Effector CD4-positive, alpha-beta T cell (primary cell): ENCODE data around the gene TXNRD1.
"Not testable (repeated sequence)": the region's sequence is repeated elsewhere in the genome, so short reads cannot be mapped to it uniquely, and the experiment has no call there.

Source experiments
- DNase-seq: peaks from one replicate; pipeline ENCODE4 v3.0.0-alpha.2; 2020

The TXNRD1 gene

DNA sequence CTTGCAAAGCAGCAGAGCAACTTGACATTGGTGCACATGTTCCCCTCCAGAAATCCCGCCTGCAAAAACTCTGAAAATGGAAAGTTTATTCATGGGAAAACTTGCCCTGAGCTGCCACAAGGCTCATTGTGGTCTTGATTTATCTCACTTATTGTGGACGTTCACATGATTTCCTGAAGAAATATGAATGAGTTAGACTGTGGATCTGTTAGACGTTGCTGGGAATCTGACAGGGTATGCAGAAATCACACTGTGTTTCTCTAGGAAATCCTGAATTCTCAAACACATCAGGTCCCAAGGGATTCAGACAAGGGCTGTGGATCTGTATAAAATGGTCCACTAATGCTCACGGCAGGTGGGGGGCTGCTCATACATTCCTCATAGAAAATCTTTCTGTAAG is 160.2 kb downstream of the TXNRD1 start:
- DNase-seq, result no peak

DNA sequence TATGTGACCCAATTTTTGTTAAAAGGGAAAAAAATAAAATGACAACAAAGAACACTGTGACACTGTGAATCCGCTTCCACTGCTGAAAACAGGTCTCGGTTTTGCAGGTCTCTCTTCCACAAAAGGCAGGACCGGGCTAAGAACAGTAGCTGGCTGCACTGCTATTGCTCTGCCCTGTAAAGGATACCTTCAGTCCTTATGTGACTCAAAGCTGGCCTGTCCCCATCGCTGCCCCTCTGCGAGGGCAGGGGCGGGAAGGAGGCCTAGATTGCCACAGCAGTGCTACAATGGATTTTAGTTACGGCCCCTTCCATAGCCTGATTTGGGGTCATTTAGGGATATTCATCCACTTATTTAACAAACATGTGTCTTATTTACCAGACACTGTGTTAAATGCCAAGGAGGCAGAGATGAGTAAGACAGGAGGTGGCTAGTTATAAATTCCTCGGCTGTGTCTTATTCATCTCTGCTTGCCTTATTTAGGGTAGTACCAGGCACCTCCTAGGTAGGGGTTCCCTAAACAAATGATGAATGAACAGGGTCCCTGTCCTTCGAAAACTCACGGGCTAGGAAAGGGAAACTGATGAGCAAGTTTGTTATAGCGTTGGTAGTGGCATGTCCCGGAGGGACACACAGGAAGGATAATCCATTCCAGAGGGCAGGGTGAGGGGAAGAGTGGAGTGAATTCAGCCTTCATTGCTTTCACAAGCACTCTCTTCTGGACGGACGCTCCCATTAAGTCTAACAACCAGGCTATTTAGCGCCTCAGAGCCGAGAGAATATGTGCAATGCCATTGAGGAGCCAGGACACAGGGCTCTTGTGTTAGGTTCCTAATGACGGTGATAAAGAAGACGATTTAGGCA is 161.3 kb downstream of the TXNRD1 start:
- DNase-seq, result no peak

GRCh38 chr12:104377514-104377812 is 161.9 kb downstream of the TXNRD1 start:
- no peak for DNase-seq

- DNase-seq, result no peak
Observed at GRCh38 chr12:104378427-104378826, 162.8 kb downstream of the TXNRD1 start.

- no peak for DNase-seq
Observed at GRCh38 chr12:104381341-104381730, 165.8 kb downstream of the TXNRD1 start.

DNA sequence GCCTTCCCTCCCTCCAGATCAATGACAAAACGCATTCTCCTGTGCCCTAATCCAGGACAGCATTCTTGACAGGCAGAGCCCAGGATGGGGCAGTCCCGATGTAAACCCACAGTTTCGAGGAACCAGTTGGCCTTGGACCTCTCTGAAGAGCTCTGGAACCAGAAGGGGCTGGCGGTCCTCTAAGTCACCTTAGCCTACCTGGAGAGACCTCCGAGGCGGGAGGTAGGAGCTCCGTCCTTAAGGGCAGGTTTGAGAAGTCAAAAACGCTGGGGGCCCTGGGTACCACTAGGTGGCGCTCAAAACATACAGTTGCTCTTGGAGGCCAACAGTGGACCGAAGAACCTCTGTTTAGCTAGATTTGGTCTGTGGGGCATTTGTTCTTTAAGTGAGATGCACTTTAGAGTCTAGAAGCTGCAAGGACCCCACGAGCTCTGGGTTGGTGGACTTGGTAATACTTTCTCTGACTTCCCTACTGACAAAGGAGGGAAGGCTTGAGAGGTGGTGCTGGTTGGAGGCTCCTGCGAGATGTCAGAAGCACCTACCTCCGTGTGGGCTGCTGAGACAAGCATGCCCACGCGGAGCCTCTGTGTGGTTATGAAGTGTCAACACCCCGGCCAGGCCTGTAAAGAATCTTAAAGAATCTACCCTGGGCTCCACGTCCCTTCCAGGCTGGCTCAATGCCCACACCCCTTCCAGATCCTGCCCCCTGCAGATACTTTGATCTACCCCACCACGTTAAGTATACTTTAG is 166.3 kb downstream of the TXNRD1 start:
- DNase-seq, result peak; percentile 77

DNA sequence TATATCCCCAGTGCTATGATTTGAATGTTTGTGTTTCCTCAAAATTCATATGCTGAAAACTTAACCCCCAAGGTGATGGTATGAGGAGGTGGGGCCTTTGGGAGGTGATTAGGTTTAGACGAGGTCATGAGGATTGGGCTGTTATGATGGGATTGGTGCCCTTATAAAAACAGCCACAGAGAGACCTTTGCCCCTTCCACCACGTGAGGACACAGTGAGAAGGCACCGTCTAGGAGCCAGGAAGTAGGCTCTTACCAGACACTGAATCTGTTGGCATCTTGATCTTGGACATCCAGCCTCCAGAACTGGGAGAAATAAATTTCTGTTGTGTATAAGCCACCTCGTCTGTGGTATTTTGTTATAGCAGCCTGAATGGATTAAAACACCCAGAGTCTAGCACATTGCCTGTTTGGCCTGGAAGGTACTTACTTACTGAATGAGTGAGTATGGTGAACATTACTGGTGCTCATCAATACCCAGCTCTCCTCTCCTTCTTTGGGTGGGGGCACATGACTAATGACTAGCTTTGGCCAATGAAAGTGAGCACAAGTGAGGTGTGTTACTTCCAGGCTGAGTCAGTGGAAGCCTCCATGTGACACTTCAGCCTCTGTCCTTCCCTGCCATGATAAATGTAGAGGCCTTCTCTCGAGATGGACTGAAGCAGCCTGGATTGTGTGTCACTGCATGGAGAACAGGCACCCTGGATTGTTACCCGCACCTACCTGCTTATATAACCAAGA is 168.7 kb downstream of the TXNRD1 start:
- DNase-seq, result no peak

DNA sequence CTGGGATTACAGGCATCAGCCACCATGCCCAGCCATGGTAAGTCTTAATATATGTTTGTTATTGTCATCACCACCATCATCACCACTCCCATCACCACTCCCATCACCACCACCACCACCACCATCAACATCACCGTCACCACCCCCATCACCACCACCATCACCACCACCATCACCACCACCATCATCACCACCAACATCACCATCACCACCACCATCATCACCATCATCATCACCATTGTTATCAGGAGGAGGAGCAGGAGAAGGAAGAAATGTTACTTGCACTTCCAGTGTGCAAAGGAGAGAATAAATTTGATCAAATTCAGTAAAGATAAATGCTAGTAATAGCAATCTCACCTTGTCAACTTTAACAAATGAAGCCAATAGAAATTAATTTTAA is 169.9 kb downstream of the TXNRD1 start:
- DNase-seq, result no peak

DNA sequence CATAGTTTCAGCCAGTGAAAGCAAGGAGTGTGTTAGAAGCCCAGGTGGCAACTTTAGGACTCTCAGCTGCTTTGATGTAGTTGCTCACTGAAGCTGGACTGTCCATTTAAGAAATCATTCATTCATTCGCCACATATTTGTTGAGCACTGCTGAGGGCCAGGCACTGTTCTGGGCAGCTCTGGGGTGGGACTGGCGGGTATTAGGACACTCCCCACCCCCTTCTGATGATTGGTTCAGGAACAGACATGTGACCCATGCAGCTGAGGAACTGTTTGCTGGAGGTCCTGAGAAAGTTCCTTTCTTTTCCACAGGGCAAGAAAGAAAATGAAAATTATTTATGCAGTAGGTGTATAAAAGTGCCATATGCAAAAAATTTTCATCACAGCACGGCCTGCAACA is 170.9 kb downstream of the TXNRD1 start:
- no peak for DNase-seq

DNA sequence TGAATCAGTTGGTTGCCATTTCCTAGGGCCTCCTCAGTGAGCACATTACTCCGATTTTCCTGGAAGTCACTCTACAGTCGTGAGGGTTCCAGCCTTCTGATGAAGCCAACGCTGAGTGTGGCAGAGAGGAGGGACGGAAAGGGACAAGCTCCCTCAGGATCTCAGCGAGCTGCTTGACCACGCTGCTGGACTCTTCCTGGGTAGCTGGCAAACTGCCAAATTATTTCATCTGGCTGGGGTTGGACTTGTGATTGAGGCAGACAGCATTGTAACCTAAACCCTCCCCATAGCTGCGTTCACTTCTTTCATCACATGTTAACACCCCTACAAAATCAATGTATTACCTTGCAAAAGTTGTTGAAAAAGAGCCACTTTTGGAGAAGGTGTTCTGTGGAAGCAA is 171.6 kb downstream of the TXNRD1 start:
- DNase-seq, result no peak

- DNase-seq, result not testable (repeated sequence)
Observed at GRCh38 chr12:104394086-104394485, 178.5 kb downstream of the TXNRD1 start.
